Endothelial cell (in vitro differentiated cells): ENCODE results near the gene GAS2L1. TPM values are rescaled to one million over a fixed set of nuclear protein-coding genes. Genes with fewer than 3 reads are reported as not detected.

Experiments
- DNase-seq: peaks from one replicate; pipeline ENCODE4 v3.0.0; 2021; ENCODE audit warnings: low spot score
- H3K27ac Mint-ChIP-seq: one replicate; pipeline ENCODE4 v1.8.0; 2021; ENCODE audit warnings: mixed read lengths, inconsistent platforms; ENCODE audit not compliant: unreplicated experiment
- H3K27me3 Mint-ChIP-seq: one replicate; pipeline ENCODE4 v1.8.0; 2021; ENCODE audit warnings: mild to moderate bottlenecking, moderate library complexity, mixed read lengths, inconsistent platforms; ENCODE audit not compliant: unreplicated experiment
- H3K36me3 Mint-ChIP-seq: one replicate; pipeline ENCODE4 v1.8.0; 2021; ENCODE audit warnings: mild to moderate bottlenecking, low read depth, mixed read lengths, inconsistent platforms; ENCODE audit not compliant: unreplicated experiment
- H3K4me1 Mint-ChIP-seq: one replicate; pipeline ENCODE4 v1.8.0; 2021; ENCODE audit warnings: mild to moderate bottlenecking, mixed read lengths, inconsistent platforms; ENCODE audit not compliant: unreplicated experiment
- H3K4me3 Mint-ChIP-seq: one replicate; pipeline ENCODE4 v1.8.0; 2021; ENCODE audit warnings: mild to moderate bottlenecking, mixed read lengths, inconsistent platforms; ENCODE audit not compliant: unreplicated experiment
- H3K9me3 Mint-ChIP-seq: one replicate; pipeline ENCODE4 v1.8.0; 2021; ENCODE audit warnings: mixed read lengths, inconsistent platforms; ENCODE audit not compliant: unreplicated experiment
- total RNA-seq: library from RNA; stranded (reverse); fragmentation: NEBNext Ultra II Directional; extraction: Animal tissue kit (Norgen Biotek cat#: 25700); gene quantifications from one replicate; pipeline ENCODE4 v1.2.1, GENCODE V29; 2021; ENCODE audit not compliant: unreplicated experiment
- TF ChIP-seq, protein P1 (sequence below): fragments of 200-600 bp; sonication (generic); IDR thresholded peaks from one replicate; pipeline ENCODE4 v1.5.0; 2021; ENCODE audit warnings: antibody characterized with exemption; ENCODE audit not compliant: unreplicated experiment

The GAS2L1 gene
- total RNA-seq, 1 donor from 2014 or later, result 33.6 TPM

- Mint-ChIP-seq H3K9me3 (no peaks in the 10 kb centered on the region), H3K27ac (no peak overlapping the region), H3K4me1 (no peaks in the 10 kb centered on the region), H3K27me3 (no peaks in the 10 kb centered on the region), H3K36me3 (peaks cover 60% of the 10 kb centered on the region), H3K4me3 (peak overlapping the region; percentile 24)
- no peak for DNase-seq
- TF ChIP-seq, protein P1, sequence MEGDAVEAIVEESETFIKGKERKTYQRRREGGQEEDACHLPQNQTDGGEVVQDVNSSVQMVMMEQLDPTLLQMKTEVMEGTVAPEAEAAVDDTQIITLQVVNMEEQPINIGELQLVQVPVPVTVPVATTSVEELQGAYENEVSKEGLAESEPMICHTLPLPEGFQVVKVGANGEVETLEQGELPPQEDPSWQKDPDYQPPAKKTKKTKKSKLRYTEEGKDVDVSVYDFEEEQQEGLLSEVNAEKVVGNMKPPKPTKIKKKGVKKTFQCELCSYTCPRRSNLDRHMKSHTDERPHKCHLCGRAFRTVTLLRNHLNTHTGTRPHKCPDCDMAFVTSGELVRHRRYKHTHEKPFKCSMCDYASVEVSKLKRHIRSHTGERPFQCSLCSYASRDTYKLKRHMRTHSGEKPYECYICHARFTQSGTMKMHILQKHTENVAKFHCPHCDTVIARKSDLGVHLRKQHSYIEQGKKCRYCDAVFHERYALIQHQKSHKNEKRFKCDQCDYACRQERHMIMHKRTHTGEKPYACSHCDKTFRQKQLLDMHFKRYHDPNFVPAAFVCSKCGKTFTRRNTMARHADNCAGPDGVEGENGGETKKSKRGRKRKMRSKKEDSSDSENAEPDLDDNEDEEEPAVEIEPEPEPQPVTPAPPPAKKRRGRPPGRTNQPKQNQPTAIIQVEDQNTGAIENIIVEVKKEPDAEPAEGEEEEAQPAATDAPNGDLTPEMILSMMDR, result no peak
Measured at GRCh38 chr22:29288837-29289236, 17.6 kb upstream of the GAS2L1 start.

GRCh38 chr22:29290061-29290460, 16.4 kb upstream of the GAS2L1 start:
- Mint-ChIP-seq H3K4me3 (no peak overlapping the region), H3K9me3 (no peaks in the 10 kb centered on the region), H3K27ac (no peak overlapping the region), H3K36me3 (peaks cover 52% of the 10 kb centered on the region), H3K4me1 (no peaks in the 10 kb centered on the region), H3K27me3 (no peaks in the 10 kb centered on the region)
- DNase-seq, result no peak
- TF ChIP-seq, protein P1, result no peak

DNA sequence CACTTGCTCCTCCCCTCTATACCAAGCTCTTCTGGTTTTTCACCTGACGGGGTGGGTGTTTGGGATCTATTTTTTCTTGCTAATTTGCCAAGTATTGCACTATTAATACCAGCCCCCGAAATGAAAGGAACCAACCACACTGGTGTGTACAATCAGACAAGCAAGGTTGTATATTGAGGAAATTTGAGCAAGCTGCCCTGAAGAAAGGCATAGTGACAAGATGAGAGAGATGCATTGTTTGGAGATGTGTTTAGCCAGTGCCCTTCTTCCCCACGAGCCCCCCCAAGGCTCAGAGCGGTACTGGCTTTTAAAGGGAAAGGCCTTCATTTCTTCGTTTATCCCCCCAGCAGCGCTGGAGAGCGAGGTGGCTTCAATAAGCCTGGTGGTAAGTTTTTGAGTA, 15.2 kb upstream of the GAS2L1 start:
- TF ChIP-seq, protein P1, result no peak
- H3K27me3 Mint-ChIP-seq, result no peaks in the 10 kb centered on the region
- no peak for DNase-seq
- no peaks in the 10 kb centered on the region for H3K9me3 Mint-ChIP-seq
- H3K36me3 Mint-ChIP-seq, result peaks cover 53% of the 10 kb centered on the region
- H3K4me3 Mint-ChIP-seq, result no peak overlapping the region
- H3K27ac Mint-ChIP-seq, result no peak overlapping the region
- no peaks in the 10 kb centered on the region for H3K4me1 Mint-ChIP-seq

GRCh38 chr22:29292379-29292778, 14.1 kb upstream of the GAS2L1 start:
- Mint-ChIP-seq H3K4me3 (no peak overlapping the region), H3K27me3 (no peaks in the 10 kb centered on the region), H3K4me1 (no peaks in the 10 kb centered on the region), H3K36me3 (peaks cover 51% of the 10 kb centered on the region), H3K9me3 (no peaks in the 10 kb centered on the region), H3K27ac (no peak overlapping the region)
- TF ChIP-seq, protein P1, result no peak
- DNase-seq, result no peak

DNA sequence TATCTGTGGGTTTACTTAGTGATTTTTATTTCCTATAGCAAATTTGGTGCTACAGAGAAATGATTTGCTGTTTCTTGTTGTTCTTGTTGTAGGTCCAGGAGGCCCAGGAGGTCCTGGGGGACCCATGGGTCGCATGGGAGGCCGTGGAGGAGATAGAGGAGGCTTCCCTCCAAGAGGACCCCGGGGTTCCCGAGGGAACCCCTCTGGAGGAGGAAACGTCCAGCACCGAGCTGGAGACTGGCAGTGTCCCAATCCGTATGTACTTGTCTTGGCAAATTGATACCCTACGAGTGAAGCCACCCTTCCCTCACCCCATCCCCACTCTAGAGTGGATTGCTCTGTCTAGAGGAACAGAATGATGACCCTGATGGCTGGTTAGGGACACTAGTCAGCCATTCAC, 7.8 kb upstream of the GAS2L1 start:
- Mint-ChIP-seq H3K9me3 (no peaks in the 10 kb centered on the region), H3K36me3 (peaks cover 44% of the 10 kb centered on the region), H3K27ac (no peak overlapping the region), H3K27me3 (peaks cover 11% of the 10 kb centered on the region), H3K4me1 (peaks cover 17% of the 10 kb centered on the region), H3K4me3 (no peak overlapping the region)
- no peak for DNase-seq
- TF ChIP-seq, protein P1, result no peak
